HEK293 (cell line): ENCODE results near the gene ING1.

Experiments used
- KLF16 ChIP-seq: fragments of 450-650 bp; formaldehyde crosslinking; IDR thresholded peaks from 2 replicates; pipeline ENCODE4 v1.5.1; 2017; ENCODE audit warnings: missing biosample characterization, missing genetic modification characterization
- ZBTB26 ChIP-seq: fragments of 450-650 bp; formaldehyde crosslinking; optimal IDR thresholded peaks from 2 replicates; pipeline ENCODE3; 2016; ENCODE audit warnings: missing biosample characterization, mild to moderate bottlenecking, missing genetic modification characterization
- ZNF610 ChIP-seq: fragments of 450-650 bp; formaldehyde crosslinking; IDR thresholded peaks from 2 replicates; pipeline ENCODE4 v1.5.1; 2016; ENCODE audit warnings: missing biosample characterization, missing genetic modification characterization, borderline replicate concordance
- TF ChIP-seq, protein P1 (sequence below): fragments of 450-650 bp; formaldehyde crosslinking; IDR thresholded peaks from 2 replicates; pipeline ENCODE4 v1.5.1; 2016; ENCODE audit warnings: missing biosample characterization, missing genetic modification characterization

DNA sequence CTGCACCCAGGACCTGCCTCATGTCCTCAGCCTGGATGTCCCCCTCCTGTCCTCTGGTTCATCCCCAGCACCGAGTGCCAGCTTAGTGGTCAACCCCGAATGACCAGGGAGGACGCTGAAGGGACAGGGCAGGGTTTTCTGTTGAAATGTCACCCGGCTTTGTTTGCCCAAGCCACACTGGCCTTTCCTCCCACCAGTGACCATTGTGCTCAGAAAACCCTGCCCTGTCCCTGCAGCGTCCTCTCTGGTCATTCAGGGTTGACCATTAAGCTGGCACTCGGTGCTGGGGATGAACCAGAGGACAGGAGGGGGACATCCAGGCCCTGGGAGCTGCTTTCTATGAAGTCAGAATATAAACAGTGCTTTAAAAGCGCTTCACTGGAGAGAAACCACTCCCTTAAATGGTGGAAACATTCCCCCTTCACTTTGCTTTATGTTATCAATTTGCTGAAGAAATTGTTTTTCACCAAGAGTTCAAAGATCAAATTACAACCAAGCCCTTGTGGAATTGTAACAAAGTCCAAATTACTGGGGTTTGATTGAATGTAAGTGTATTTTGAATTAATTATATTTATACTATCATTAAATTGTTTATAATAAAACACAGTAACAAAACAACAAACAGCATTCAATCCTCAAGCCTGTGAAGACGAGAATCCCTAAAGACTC lies 29.0 kb upstream of the ING1 start:
- TF ChIP-seq, protein P1, sequence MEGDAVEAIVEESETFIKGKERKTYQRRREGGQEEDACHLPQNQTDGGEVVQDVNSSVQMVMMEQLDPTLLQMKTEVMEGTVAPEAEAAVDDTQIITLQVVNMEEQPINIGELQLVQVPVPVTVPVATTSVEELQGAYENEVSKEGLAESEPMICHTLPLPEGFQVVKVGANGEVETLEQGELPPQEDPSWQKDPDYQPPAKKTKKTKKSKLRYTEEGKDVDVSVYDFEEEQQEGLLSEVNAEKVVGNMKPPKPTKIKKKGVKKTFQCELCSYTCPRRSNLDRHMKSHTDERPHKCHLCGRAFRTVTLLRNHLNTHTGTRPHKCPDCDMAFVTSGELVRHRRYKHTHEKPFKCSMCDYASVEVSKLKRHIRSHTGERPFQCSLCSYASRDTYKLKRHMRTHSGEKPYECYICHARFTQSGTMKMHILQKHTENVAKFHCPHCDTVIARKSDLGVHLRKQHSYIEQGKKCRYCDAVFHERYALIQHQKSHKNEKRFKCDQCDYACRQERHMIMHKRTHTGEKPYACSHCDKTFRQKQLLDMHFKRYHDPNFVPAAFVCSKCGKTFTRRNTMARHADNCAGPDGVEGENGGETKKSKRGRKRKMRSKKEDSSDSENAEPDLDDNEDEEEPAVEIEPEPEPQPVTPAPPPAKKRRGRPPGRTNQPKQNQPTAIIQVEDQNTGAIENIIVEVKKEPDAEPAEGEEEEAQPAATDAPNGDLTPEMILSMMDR: no peak
- TF ChIP-seq KLF16 (no peak), ZNF610 (no peak), ZBTB26 (tag by site-specific recombination) (no peak)
